ENCODE measurements around the gene COL4A1. TPM values are rescaled to one million over a fixed set of nuclear protein-coding genes. Genes with fewer than 3 reads are reported as not detected.
"Not testable (repeated sequence)": the region's sequence is repeated elsewhere in the genome, so short reads cannot be mapped to it uniquely, and the experiment has no call there.

Gene COL4A1
- polyA plus RNA-seq, 1 donor = 566 TPM

DNA sequence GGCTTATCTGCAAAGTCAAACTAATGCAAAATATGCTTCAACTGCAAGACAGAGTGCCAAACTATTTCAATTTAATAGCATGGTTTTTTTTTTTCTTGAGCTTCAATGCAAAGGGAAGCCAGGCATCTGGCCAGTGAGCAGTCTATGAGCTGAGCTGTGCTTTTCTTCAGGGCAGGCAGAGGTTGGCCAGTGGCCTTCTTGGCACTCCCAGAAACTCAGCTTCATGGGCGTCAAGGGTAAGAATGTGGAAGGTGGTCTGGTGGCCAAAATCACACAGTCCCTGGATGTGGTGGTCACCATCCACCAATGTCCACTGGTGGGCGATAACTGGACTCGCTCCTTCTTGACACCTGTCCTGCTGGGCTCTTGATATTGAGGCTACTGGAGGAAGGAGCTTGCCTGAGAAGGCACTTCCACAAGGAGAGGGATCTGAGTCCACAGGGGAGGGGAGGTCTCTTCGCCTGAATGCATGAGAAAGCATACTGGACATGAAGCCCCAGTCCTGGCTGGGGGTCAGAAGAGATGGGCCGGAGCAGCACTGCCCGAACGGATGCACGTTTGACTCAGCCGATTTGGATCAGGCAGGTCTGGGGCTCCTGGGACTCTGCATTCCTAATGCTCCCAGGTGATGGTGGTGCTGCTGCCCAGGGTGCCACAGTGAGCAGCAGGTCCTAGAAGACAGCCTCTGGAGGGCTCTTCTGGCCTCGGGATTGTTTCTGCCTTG is 17.2 kb upstream of the COL4A1 start:
- DNase-seq (ENCODE audit: low read depth) = no peak

- DNase-seq (ENCODE audit: low read depth) = no peak
These were observed 16.4 kb upstream of the COL4A1 start for GRCh38 chr13:110323172-110323891.

GRCh38 chr13:110322828-110323171 is 15.8 kb upstream of the COL4A1 start:
- no peak for DNase-seq (ENCODE audit: low read depth)

DNA sequence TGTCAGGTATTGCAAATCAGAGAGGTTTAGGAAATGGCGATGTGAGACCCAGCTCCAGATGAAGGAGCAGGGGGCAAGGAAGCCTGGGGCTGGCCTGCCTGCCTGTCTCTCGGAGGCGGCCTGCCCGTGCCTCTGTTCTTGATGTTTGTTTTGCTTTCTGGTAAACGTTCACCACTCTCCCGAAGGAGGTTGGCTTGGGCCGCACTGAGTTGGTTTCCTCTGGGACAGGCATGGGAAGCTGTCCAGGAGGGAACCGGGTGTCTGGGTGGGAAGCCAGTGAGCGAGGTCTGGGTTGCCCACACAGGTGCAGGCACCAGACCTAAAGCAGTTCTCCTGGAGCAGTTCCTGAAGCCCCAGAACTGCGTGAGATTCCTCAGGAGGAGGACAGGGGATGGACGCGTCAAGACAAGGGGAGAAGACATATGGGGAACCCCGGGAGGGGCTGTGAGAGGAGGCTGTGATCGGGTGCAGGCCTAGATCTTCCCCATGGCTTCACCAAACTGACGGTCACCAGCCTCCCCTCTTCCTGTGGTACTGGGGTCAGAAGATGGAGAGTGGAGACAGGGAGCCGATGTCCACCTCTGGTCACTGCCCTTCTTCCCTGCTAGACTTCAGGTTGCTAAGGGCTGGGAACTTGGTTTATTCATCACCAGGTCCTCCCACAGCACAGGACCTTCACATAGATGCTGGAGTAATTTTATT is 15.3 kb upstream of the COL4A1 start:
- DNase-seq (ENCODE audit: low read depth) = no peak

- DNase-seq (ENCODE audit: low read depth) = not testable (repeated sequence)
These were observed 14.6 kb upstream of the COL4A1 start for GRCh38 chr13:110321573-110321972.

- DNase-seq (ENCODE audit: low read depth) = no peak
These were observed 13.7 kb upstream of the COL4A1 start for GRCh38 chr13:110320645-110321044.

DNA sequence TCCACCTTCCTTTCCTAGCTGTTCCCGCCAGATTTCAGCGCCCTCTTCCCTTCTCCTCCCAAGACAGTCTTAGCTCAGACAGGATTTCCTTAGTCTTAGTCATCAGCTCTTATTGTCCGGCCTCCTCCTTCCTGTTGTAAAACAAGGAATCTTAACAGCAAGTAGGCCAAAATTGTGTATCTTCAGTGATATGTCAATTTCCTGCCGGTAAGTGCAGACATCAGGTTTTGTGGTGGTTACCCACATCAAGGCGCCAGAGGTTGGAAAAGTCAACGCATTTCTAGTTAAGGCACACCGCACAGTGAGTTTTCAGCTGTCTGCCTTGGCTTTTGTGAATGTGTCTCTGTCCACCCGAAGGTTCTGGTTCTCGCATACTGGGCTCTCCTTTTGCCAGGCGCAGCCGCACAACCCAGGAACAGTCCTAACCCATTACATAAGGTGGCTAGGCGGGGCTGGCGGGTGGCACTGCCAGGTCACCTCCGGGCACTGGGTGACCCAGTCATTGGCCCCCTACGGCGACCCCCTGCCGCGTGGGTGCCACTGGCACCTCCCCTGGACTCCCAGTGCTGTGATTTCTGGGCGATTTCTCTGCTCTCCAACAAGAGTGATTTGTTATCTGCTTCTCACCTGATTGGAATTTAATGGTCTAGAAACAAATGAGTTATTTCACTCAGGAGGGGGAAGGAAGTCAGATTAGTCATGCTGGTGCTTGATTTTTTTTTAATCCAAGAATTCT is 13.0 kb upstream of the COL4A1 start:
- DNase-seq (ENCODE audit: low read depth) = no peak

- no peak for DNase-seq (ENCODE audit: low read depth)
These were observed 12.4 kb upstream of the COL4A1 start for GRCh38 chr13:110319397-110319773.

- DNase-seq (ENCODE audit: low read depth) = no peak
These were observed 12.0 kb upstream of the COL4A1 start for GRCh38 chr13:110318920-110319319.

GRCh38 chr13:110317496-110318195 is 10.7 kb upstream of the COL4A1 start:
- DNase-seq (ENCODE audit: low read depth) = no peak

GRCh38 chr13:110317093-110317492 is 10.1 kb upstream of the COL4A1 start:
- DNase-seq (ENCODE audit: low read depth) = no peak

- DNase-seq (ENCODE audit: low read depth) = no peak
These were observed 9.2 kb upstream of the COL4A1 start for GRCh38 chr13:110316196-110316595.

GRCh38 chr13:110314516-110315245 is 7.7 kb upstream of the COL4A1 start:
- no peak for DNase-seq (ENCODE audit: low read depth)

DNA sequence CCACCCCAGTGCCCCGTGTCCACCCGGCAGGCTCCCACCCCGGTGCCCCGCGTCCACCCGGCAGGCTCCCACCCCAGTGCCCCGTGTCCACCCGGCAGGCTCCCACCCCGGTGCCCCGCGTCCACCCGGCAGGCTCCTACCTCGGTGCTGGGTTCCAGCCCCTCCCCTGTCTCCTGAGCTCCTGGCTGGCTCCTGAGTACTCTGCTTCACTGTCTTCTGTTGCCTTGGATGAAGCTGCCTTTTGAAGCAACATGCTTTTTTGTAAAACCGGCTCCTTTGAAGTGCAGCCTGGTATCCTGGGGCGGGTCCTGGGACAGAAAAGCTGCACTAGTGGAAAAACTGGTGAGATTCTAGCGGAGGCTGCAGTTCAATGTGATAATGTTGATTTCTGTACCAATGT is 6.8 kb upstream of the COL4A1 start:
- not testable (repeated sequence) for DNase-seq (ENCODE audit: low read depth)

DNA sequence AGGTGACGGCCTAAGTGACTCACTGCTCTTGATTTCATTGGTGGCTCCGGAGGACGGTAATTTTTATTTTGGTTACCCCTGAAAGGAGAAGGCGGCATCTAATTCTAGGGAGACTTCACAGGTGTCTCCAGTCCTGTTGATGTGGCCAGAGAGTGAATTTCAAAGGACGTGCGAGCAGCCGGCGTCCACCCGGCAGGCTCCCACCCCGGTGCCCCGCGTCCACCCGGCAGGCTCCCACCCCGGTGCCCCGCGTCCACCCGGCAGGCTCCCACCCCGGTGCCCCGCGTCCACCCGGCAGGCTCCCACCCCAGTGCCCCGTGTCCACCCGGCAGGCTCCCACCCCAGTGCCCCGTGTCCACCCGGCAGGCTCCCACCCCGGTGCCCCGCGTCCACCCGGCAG is 6.3 kb upstream of the COL4A1 start:
- not testable (repeated sequence) for DNase-seq (ENCODE audit: low read depth)

GRCh38 chr13:110312339-110313031 is 5.5 kb upstream of the COL4A1 start:
- no peak for DNase-seq (ENCODE audit: low read depth)

GRCh38 chr13:110311443-110312338 is 4.7 kb upstream of the COL4A1 start:
- no peak for DNase-seq (ENCODE audit: low read depth)

GRCh38 chr13:110310541-110311442 is 3.8 kb upstream of the COL4A1 start:
- DNase-seq (ENCODE audit: low read depth) = no peak
